Psoas muscle (tissue), 8 donors: Measurements from ENCODE around the gene HBS1L. TPM values are rescaled to one million over a fixed set of nuclear protein-coding genes. Genes with fewer than 3 reads are reported as not detected.

Source experiments
- ATAC-seq, 4 donors: fragments of 200-7000 bp; cut with Tn5 transposase; one replicate each; pipeline ENCODE4 v1.9.1; 2020; ENCODE audit warnings: moderate library complexity in 3 of 4, mild to moderate bottlenecking in 2 of 4
- DNase-seq, 2 donors: peaks; one replicate each; pipeline ENCODE4 v3.0.0-alpha.2; 2020
- H3K27ac ChIP-seq: fragments of 200-600 bp; one replicate; pipeline ENCODE4 v1.8.0; 2022
- H3K27me3 ChIP-seq, 3 donors: fragments of 200-600 bp in 1 of 3; one replicate each; pipeline versions ENCODE4 v1.6.1 to v1.8.0; 2013 to 2022; ENCODE audit warnings: low read length in 2 of 3, mild to moderate bottlenecking in 2 of 3, moderate library complexity in 1 of 3; ENCODE audit not compliant: insufficient read depth in 3 of 3
- H3K36me3 ChIP-seq, 2 donors: fragments of 200-600 bp in 1 of 2; one replicate each; pipeline versions ENCODE4 v1.6.1 to v1.8.0; 2013 to 2022; ENCODE audit warnings: low read depth in 1 of 2, mild to moderate bottlenecking in 1 of 2, moderate library complexity in 1 of 2; ENCODE audit not compliant: insufficient read depth in 1 of 2
- H3K4me1 ChIP-seq: fragments of 200-600 bp; one replicate; pipeline ENCODE4 v1.8.0; 2022
- H3K4me3 ChIP-seq: fragments of 200-600 bp; one replicate; pipeline ENCODE4 v1.8.0; 2022; ENCODE audit warnings: mild to moderate bottlenecking
- H3K9me3 ChIP-seq: fragments of 200-600 bp; one replicate; pipeline ENCODE4 v1.8.0; 2022
- CTCF ChIP-seq: fragments of 200-600 bp; IDR thresholded peaks from one replicate; pipeline ENCODE4 v1.8.0; 2022; ENCODE audit warnings: antibody characterized with exemption
- WGBS, 3 donors: extraction: QIAGEN DNeasy Blood & Tissue Kit; methylation state at CpG; one replicate each; pipeline versions ENCODE4 v1.1.6 to v1.1.7; 2013; 5-methylcytosine and 5-hydroxymethylcytosine counted together
- intact Hi-C, 2 donors: fragments of 100-400 bp; cut with DNase I; formaldehyde crosslinking; loops; one replicate each; pipeline versions ENCODE4 v1.11.0 to v1.14.2; 2022
- polyA plus RNA-seq, 3 donors: library from polyadenylated mRNA; stranded (reverse); fragments of 200-250 nt; gene quantifications; one replicate each; pipeline ENCODE4 v1.2.3, GENCODE V29; 2013
- total RNA-seq, 4 donors: library from RNA; stranded (reverse); fragmentation: NEBNext Ultra II Directional in 2 of 4; extraction: Animal tissue kit (Norgen Biotek cat#: 25700) in 2 of 4; gene quantifications; one replicate each; pipeline versions ENCODE4 v1.2.1 to v1.2.4, GENCODE V29; 2021 to 2023
- donor health status: healthy with polysubstance abuse.
- donor health status: DM: no; HTN: no; CAD: no; lungs with moderate emphysema.
- donor health status: Bipolar disorder and iron deficiency.
- donor health status: healthy.
- donor health status: DM: yes; HTN: yes; CAD: no.
- donor health status: DM: no; HTN: no; CAD: no.
- donor health status: DM: no; HTN: no; CAD: no.
- donor health status: DM: yes; HTN: yes; CAD: no.

The HBS1L gene
- total and polyA plus RNA-seq, 7 donors, result 55.1 to 143 (median 99.5) TPM

DNA sequence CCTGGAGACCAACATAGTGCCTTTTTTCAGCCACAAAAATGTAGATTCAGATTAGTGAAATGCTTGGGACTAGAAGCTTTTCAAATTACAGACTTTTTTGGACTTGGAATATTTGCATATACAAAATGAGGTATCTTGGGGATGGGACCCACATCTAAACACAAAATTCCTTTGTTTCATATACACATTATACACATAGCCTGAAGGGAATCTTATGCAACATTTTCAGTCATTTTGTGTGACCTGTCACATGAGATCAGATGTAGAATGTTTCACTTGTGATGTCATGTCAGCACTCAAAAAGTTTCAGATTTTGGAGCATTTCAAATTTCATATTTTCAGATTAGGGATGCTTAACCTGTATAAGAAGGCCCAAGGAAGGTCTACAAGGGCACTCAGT is 60.2 kb downstream of the HBS1L start:
- intact Hi-C loops, result no loop called here
- ATAC-seq (no peak), DNase-seq (no peak)
- H3K4me3 ChIP-seq, result no peak overlapping the region
- TF ChIP-seq CTCF, result no peak
- H3K36me3 ChIP-seq, result peaks cover 0 to 78% of the 10 kb centered on the region in 2 donors
- H3K9me3 ChIP-seq, result no peaks in the 10 kb centered on the region
- H3K4me1 ChIP-seq, result no peaks in the 10 kb centered on the region
- H3K27me3 ChIP-seq, result no peaks in the 10 kb centered on the region
- H3K27ac ChIP-seq, result no peak overlapping the region

DNA sequence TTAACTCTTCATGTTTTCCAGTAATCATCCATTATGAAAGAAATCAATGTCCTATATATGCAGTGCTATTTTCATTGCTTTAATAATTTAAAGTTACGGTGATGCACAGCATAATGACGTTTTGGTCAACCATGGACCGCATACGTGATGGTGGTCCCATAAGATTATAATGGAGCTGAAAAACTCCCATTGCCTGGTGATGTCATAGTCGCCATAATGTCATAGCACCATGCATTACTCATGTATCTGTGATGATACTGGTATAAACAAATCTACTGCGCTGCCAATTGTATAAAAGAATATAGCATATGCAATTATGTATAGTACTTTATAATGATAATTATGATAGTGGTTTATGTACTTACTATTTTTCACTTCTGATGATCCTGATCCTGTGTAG is 62.5 kb downstream of the HBS1L start:
- intact Hi-C loops, result no loop called here
- no peak overlapping the region for H3K4me3 ChIP-seq
- no peaks in the 10 kb centered on the region for H3K9me3 ChIP-seq
- no peak for TF ChIP-seq CTCF
- no peaks in the 10 kb centered on the region for H3K4me1 ChIP-seq
- no peak overlapping the region for H3K27ac ChIP-seq
- DNase-seq (no peak), ATAC-seq (no peak)
- peaks cover 0 to 81% of the 10 kb centered on the region in 2 donors for H3K36me3 ChIP-seq
- 95 to 98% (median 96%) methylated on average over 6 of the region's 6 CpGs for WGBS, 3 donors
- H3K27me3 ChIP-seq, result no peaks in the 10 kb centered on the region

DNA sequence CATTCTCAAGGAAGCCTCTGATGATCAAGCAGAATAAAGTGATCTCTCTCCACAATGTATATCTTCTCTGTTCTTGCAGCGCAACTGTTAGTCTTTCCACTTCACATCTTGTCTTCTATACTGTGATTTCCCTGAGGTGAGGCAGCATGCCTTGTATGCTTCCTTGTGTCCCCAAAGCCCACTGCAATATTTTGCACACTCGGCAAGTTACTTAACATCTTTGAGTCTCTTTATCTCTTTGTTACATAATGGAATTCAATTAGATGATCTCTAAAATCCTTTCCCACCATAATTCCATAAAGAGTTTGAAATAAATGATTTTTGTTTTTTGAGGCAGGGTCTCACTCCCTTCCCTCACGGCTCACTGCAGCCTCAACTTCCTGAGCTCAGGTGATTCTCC is 64.4 kb downstream of the HBS1L start:
- WGBS, 3 donors, result 92 to 100% (median 94%) methylated on average over 3 of the region's 3 CpGs
- no peaks in the 10 kb centered on the region for H3K9me3 ChIP-seq
- no peak overlapping the region for H3K27ac ChIP-seq
- no peaks in the 10 kb centered on the region for H3K27me3 ChIP-seq
- ATAC-seq (no peak), DNase-seq (no peak)
- H3K4me3 ChIP-seq, result no peak overlapping the region
- intact Hi-C loops, result no loop called here
- TF ChIP-seq CTCF, result no peak
- H3K4me1 ChIP-seq, result no peaks in the 10 kb centered on the region
- peaks cover 0 to 84% of the 10 kb centered on the region in 2 donors for H3K36me3 ChIP-seq

- no peak overlapping the region for H3K27ac ChIP-seq
- no peak for ATAC-seq
- H3K27me3 ChIP-seq, result no peaks in the 10 kb centered on the region
- WGBS, 3 donors, result 49 to 65% (median 54%) methylated on average over 1 of the region's 1 CpG
- no peaks in the 10 kb centered on the region for H3K4me1 ChIP-seq
- peaks cover 9 to 77% of the 10 kb centered on the region in 2 donors for H3K36me3 ChIP-seq
- H3K9me3 ChIP-seq, result no peaks in the 10 kb centered on the region
- TF ChIP-seq CTCF, result no peak
- DNase-seq, result no peak
- H3K4me3 ChIP-seq, result no peak overlapping the region
- intact Hi-C loops, result no loop called here
These were observed 69.8 kb downstream of the HBS1L start for GRCh38 chr6:134984821-134985220.

- no peaks in the 10 kb centered on the region for H3K4me1 ChIP-seq
- WGBS, 3 donors, result 88 to 95% (median 91%) methylated on average over 2 of the region's 2 CpGs
- no peak overlapping the region for H3K4me3 ChIP-seq
- TF ChIP-seq CTCF, result no peak
- H3K27me3 ChIP-seq, result no peaks in the 10 kb centered on the region
- DNase-seq, result no peak
- H3K36me3 ChIP-seq, result peaks cover 9 to 80% of the 10 kb centered on the region in 2 donors
- no peak overlapping the region for H3K27ac ChIP-seq
- no peak for ATAC-seq
- no peaks in the 10 kb centered on the region for H3K9me3 ChIP-seq
- intact Hi-C loops, result no loop called here
These were observed 70.8 kb downstream of the HBS1L start for GRCh38 chr6:134983823-134984222.
